ENCODE measurements around the gene SIK3. TPM values are rescaled to one million over a fixed set of nuclear protein-coding genes. Genes with fewer than 3 reads are reported as not detected.
A peak's percentile ranks its signal among the peaks of the same experiment; 100 is the strongest.

SIK3 gene
- total RNA-seq, 1 experiment from 2014 or later: 14.5 TPM

GRCh38 chr11:117016246-117016645 is 82.0 kb downstream of the SIK3 start:
- TF ChIP-seq EZH2phosphoT487 (IDR thresholded peaks at IDR 0.05; ENCODE audit: borderline replicate concordance, low read length) (no peak), CTCF (conservative IDR thresholded peaks at IDR 0.05; ENCODE audit: low read depth, low read length) (no peak), EZH2 (IDR thresholded peaks at IDR 0.05; ENCODE audit: low read length, unreplicated experiment) (no peak)
- Histone ChIP-seq H3K27ac (ENCODE audit: low read length) (no peak overlapping the region), H3K4me2 (ENCODE audit: low read length) (no peak overlapping the region), H3K36me3 (ENCODE audit: low read depth, low read length) (0 out of 2 replicates have a peak, but pooled peaks cover 5% of the 10 kb centered on the region), H3K79me2 (ENCODE audit: low read length) (peaks cover 34% of the 10 kb centered on the region), H3K4me3 (ENCODE audit: low read length) (no peak overlapping the region), H3K27me3 (ENCODE audit: low read length) (no peaks in the 10 kb centered on the region), H3F3A (ENCODE audit: low read length, unreplicated experiment) (peaks cover 11% of the 10 kb centered on the region), H2AFZ (ENCODE audit: low read length) (no peak overlapping the region), H3K9me3 (ENCODE audit: low read length) (no peaks in the 10 kb centered on the region), H3K4me1 (ENCODE audit: insufficient read depth, low read length) (peaks cover 33% of the 10 kb centered on the region), H4K20me1 (ENCODE audit: low read length) (peaks cover 26% of the 10 kb centered on the region), H3K9ac (ENCODE audit: low read length) (no peak overlapping the region), H3K9me2 (replicated peaks; ENCODE audit: low read length) (no peaks in the 10 kb centered on the region)
- no peak for DNase-seq
- intact Hi-C loops (cut with micrococcal nuclease): loop anchor here (10.0 kb wide), 1 partner anchor 131 kb away; no protein-coding TSS in a partner anchor
- POLR2A ChIA-PET (ENCODE audit: unreplicated experiment): no interaction called here
- no peak for ATAC-seq
- CTCF ChIA-PET: no interaction called here
- BruUV-seq (replicated peaks): no TSS peak

GRCh38 chr11:117011541-117011898 is 86.7 kb downstream of the SIK3 start:
- BruUV-seq (replicated peaks): no TSS peak
- H3K4me2 ChIP-seq (ENCODE audit: low read length): no peak overlapping the region
- H3K79me2 ChIP-seq (ENCODE audit: low read length): peaks cover 22% of the 10 kb centered on the region
- intact Hi-C loops (cut with micrococcal nuclease): loop anchor here (1.0 to 10.0 kb wide), 6 partner anchors 8 to 158 kb away; no protein-coding TSS in a partner anchor
- H3K9me3 ChIP-seq (ENCODE audit: low read length): no peaks in the 10 kb centered on the region
- H3K4me1 ChIP-seq (ENCODE audit: insufficient read depth, low read length): peaks cover 21% of the 10 kb centered on the region
- no peak overlapping the region for H3K9ac ChIP-seq (ENCODE audit: low read length)
- ChIA-PET POLR2A (ENCODE audit: unreplicated experiment) (interaction anchor here (0.7 kb wide), 3 partner anchors 59 to 136 kb away, joined by 4 to 8 read pairs (median 4); no protein-coding TSS in a partner anchor), CTCF (no interaction called here)
- H3K9me2 ChIP-seq (replicated peaks; ENCODE audit: low read length): no peaks in the 10 kb centered on the region
- H3K27me3 ChIP-seq (ENCODE audit: low read length): no peaks in the 10 kb centered on the region
- H3F3A ChIP-seq (ENCODE audit: low read length, unreplicated experiment): peaks cover 11% of the 10 kb centered on the region
- TF ChIP-seq CTCF (conservative IDR thresholded peaks at IDR 0.05; ENCODE audit: low read depth, low read length) (no peak), EZH2 (IDR thresholded peaks at IDR 0.05; ENCODE audit: low read length, unreplicated experiment) (no peak), EZH2phosphoT487 (IDR thresholded peaks at IDR 0.05; ENCODE audit: borderline replicate concordance, low read length) (no peak)
- no peak overlapping the region for H2AFZ ChIP-seq (ENCODE audit: low read length)
- no peak overlapping the region for H3K4me3 ChIP-seq (ENCODE audit: low read length)
- DNase-seq: no peak
- H3K36me3 ChIP-seq (ENCODE audit: low read depth, low read length): no peaks in the 10 kb centered on the region
- peak; percentile 69 for ATAC-seq
- H3K27ac ChIP-seq (ENCODE audit: low read length): peak overlapping the region; percentile 70
- H4K20me1 ChIP-seq (ENCODE audit: low read length): peaks cover 7% of the 10 kb centered on the region; the same call in 1 of the 2 replicates

DNA sequence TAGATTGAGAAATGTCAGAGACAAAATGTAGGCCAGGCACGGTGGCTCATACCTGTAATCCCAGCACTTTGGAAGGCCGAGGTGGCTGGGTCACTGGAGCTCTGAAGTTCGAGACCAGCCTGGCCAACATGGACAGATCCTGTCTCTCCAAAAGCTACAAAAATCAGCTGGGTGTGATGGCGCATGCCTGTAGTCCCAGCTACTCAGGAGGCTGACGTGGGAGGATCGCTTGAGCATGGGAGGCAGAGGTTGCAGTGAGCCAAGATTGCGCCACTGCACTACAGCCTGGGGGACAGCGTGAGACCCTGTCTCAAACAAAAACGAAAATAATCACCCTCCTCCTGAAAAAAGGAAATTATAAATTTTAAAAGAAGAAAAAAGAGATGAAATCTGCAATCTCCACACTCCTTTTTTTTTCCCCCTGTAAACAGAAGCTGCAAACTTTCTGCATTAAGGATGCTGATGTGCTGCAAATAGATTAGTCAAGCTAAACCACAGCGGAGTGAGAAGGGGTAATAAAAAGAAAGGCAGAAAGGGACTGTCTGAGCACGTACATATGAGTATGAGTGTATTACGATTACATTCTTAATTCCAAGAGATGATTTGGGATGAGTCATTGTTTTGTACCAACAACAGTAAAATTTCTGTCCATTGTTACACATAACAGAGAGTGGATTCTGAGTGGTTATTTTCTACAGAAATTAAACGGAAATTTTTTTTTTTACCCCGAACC is 87.3 kb downstream of the SIK3 start:
- Histone ChIP-seq H3K27ac (ENCODE audit: low read length) (peak overlapping the region; percentile 70), H3K9me3 (ENCODE audit: low read length) (no peaks in the 10 kb centered on the region), H4K20me1 (ENCODE audit: low read length) (peaks cover 7% of the 10 kb centered on the region; the same call in 1 of the 2 replicates), H3K9ac (ENCODE audit: low read length) (peak overlapping the region; percentile 21), H3K36me3 (ENCODE audit: low read depth, low read length) (no peaks in the 10 kb centered on the region), H3K9me2 (replicated peaks; ENCODE audit: low read length) (no peaks in the 10 kb centered on the region), H3K4me3 (ENCODE audit: low read length) (no peak overlapping the region), H3K79me2 (ENCODE audit: low read length) (peaks cover 28% of the 10 kb centered on the region), H3K27me3 (ENCODE audit: low read length) (no peaks in the 10 kb centered on the region), H2AFZ (ENCODE audit: low read length) (no peak overlapping the region), H3K4me1 (ENCODE audit: insufficient read depth, low read length) (peaks cover 21% of the 10 kb centered on the region), H3K4me2 (ENCODE audit: low read length) (peak overlapping the region; percentile 61), H3F3A (ENCODE audit: low read length, unreplicated experiment) (peaks cover 11% of the 10 kb centered on the region)
- no TSS peak for BruUV-seq (replicated peaks)
- ATAC-seq: peak; percentile 97
- CTCF ChIA-PET: interaction anchor here (0.5 kb wide), 1 partner anchor 117 kb away, joined by 6 read pairs; no protein-coding TSS in a partner anchor
- POLR2A ChIA-PET (ENCODE audit: unreplicated experiment): interaction anchor here (0.7 kb wide), 2 partner anchors 59 to 136 kb away, joined by 4 to 8 read pairs; no protein-coding TSS in a partner anchor
- intact Hi-C loops (cut with micrococcal nuclease): loop anchor here (1.0 to 10.0 kb wide), 6 partner anchors 8 to 158 kb away; no protein-coding TSS in a partner anchor
- peak; percentile 98 for DNase-seq
- no peak for TF ChIP-seq CTCF (conservative IDR thresholded peaks at IDR 0.05; ENCODE audit: low read depth, low read length)
- no peak for TF ChIP-seq EZH2 (IDR thresholded peaks at IDR 0.05; ENCODE audit: low read length, unreplicated experiment)
- TF ChIP-seq EZH2phosphoT487 (IDR thresholded peaks at IDR 0.05; ENCODE audit: borderline replicate concordance, low read length): no peak
